HT-29 (cell line): ENCODE data around the gene SEPTIN1. TPM values are rescaled to one million over a fixed set of nuclear protein-coding genes. Genes with fewer than 3 reads are reported as not detected.
"Not testable (repeated sequence)": the region's sequence is repeated elsewhere in the genome, so short reads cannot be mapped to it uniquely, and the experiment has no call there.

Source experiments
- DNase-seq: peaks from one replicate; pipeline ENCODE4 v3.0.0-alpha.2; 2015; ENCODE audit warnings: low spot score
- small RNA-seq: library from RNA; depleted of rRNA; stranded (forward); fragments of <200 nt; gene quantifications from one replicate; pipeline ENCODE3, GENCODE V24; 2014
- total RNA-seq: library from RNA; depleted of rRNA; stranded (reverse); fragments of >200 nt; shearing (Covaris generic); gene quantifications from 2 replicates; pipeline ENCODE4 v1.2.3, GENCODE V29; 2014; rRNA removed

The SEPTIN1 gene
- total RNA-seq, 1 experiment from 2014 or later, result not detected

GRCh38 chr16:30341971-30342370, 40.4 kb downstream of the SEPTIN1 start:
- DNase-seq, result not testable (repeated sequence)

DNA sequence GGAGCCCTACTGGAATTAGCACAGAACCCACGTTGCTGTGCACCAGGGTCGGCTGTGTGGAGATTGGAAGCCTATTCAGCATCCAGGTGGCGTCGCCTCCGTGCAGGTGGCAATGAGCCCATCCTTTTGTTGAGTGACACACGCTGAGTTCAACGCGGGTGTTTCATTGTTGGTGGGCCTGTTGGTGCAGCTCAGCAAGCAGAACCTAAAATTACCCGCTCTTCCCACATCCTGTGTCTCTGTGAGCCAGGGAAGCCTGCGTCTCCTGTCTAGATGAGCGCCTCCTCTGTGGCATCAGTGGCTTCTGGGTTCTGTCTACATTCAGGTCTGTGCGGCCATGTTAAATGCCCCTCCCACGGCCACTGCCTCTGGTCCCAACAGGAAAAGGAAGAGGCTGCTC, 41.7 kb downstream of the SEPTIN1 start:
- DNase-seq, result no peak

DNA sequence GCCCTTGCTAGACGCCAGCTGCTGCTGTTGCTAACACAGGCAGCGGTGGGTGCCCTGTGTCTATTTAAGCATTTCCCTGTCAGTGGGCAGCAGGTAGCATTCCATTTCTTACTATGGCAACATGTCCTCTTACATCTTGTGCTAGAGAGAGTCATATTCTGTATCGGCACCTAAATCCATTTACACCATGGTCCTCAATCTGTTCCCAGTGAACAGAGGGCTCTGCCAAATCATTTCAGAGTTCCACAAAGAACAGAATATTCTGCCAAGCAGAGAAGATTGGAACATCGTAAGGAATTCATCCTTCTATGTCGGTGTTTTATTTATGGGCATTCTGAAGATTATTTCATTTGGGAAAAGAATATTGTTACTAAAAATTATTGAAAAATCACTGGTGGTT, 43.6 kb downstream of the SEPTIN1 start:
- not testable (repeated sequence) for DNase-seq

DNA sequence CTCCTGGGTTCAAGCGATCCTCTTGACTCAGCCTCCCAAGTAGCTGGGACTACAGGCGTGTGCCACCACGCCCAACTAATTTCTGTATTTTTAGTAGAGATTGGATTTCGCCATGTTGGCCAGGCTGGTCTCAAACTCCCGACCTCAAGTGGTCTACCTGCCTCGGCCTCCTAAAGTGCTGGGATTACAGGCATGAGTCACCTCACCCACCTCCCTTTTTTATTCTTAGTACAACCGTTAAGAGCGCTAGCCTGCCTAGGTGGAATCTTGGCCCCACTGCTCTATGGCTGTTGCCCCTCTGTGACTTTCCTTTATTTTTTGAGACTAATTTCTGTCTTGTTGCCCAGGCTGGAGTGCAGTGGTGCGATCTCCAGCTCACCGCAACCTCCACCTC, 44.4 kb downstream of the SEPTIN1 start:
- not testable (repeated sequence) for DNase-seq

DNA sequence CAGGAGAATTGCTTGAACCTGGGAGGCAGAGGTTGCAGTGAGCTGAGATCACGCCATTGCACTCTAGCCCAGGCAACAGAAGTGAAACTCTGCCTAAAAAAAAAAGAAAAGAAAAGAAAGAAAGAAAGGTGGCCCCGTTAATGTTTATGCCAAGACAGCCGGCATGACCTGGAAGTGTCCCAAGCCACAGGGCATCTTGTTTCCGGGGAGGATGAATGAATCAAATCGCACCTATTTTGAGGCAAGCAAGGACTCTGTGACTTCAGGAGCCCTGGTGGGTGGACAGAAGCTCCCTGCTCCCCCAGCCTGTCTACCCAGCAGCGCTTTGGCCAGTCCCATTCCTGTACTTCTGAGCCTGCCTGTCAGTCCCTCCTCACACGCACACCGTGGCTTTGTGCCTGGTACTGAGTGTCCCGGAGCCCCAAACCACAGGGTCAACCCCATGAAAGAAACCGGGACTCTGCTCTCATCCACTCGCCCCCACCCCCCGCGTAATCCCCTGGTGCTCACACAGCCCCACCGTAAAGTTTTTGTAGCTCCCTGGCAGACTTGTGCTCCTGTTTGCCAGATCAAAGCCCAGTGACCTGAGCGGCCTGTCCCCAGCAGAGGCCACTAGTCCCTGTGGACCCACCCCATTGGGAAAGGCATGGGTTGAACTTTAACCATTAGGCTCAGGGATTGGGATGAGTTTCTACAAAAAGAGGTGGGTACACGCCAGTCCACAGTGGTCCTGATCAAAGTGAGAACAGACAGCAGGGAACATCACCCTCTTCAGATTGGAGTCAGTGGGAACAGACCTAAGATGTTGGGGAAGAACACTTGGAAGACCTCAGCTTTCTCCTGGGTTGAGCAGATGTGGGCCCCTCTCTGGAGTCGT, 46.5 kb downstream of the SEPTIN1 start:
- no peak for DNase-seq

DNA sequence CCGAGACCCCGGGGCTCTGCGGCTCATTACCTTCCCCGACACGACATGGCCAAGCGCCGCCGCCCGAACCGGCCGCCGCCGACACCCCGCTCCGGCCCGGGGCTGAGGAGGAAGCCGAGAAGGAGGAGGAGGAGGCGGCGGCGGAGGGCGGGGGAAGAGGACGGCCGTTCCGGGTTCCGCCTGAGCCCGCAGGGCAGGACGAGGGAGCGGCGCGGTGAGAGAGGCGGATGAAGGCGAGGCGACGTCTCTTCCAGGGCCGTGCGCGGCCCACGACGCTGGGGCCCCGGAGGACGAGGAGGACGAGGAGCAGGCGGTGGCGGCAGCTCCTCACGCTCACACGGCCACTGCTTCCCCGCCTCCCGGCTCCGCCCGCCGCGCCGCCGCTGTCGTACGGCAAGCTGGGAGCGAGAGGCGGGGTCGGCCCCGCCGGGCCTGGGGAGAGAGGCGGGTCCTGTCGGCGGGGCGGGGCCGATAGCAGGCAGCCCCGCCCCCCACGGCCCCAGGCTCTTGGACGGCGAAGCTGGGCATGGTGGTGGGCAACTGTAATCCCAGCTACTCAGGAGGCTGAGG, 47.2 kb downstream of the SEPTIN1 start:
- DNase-seq, result peak; percentile 87

DNA sequence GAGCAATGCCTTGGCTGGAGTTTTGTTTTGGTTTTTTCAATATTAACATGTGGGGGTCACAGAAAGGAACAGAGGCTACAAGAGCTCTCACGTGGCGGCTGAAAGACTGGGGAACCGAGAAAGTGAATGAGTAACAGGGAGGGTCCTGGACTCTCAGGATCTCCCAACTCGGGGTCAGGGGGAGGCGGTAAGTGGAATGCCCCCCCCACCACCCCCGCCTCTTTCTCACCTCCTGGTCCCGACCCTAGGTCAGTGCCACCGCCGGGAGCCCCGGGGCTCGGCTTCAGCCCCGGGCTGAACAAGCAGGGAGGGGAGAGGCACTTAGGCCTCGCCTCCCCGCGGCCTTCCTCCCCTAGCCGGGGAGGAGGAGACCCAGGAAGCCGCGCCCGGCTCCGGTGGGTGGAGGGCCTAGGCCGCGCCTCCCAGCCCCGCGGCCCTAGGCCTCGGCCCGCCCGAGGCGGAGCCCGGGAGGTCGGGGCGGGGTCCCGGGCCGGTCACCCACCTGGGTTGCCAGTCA, 47.8 kb downstream of the SEPTIN1 start:
- DNase-seq, result peak; percentile 80

Small RNAs within 50 kb of the gene (small RNA-seq; reads per million reads assigned to genes)
- 0.50 reads per million for gene RF00406

Other genes starting within 250 kb of the SEPTIN1 start
- gene CORO1A, start 199.0 kb downstream of the SEPTIN1 start, total RNA-seq, result 7.6 and 10.1 TPM in 2 replicates
- gene BOLA2B, start 188.9 kb downstream of the SEPTIN1 start, total RNA-seq, result 143 and 216 TPM in 2 replicates
- gene SLX1A, start 188.7 kb downstream of the SEPTIN1 start, total RNA-seq, result 81.6 and 97.9 TPM in 2 replicates
- gene SULT1A3, start 183.3 kb downstream of the SEPTIN1 start, total RNA-seq, result 7.5 and 14.0 TPM in 2 replicates
- gene NPIPB13, start 134.1 kb downstream of the SEPTIN1 start, total RNA-seq, result 0.39 and 1.0 TPM in 2 replicates
- gene CD2BP2, start 27.3 kb downstream of the SEPTIN1 start, total RNA-seq, result 42.8 and 49.4 TPM in 2 replicates
- gene TBC1D10B, start 12.1 kb downstream of the SEPTIN1 start, total RNA-seq, result 63.3 and 66.5 TPM in 2 replicates
- gene MYL11, start 7.8 kb downstream of the SEPTIN1 start, total RNA-seq, result 1.0 TPM in 1 of 2 replicates, not detected in the other
- gene ZNF48, start 12.9 kb upstream of the SEPTIN1 start, total RNA-seq, result 19.0 and 20.3 TPM in 2 replicates
- 12.6 and 17.7 TPM in 2 replicates for gene ZNF771, start 25.0 kb upstream of the SEPTIN1 start, total RNA-seq
- 107 and 111 TPM in 2 replicates for gene DCTPP1, start 47.5 kb upstream of the SEPTIN1 start, total RNA-seq
- gene SEPHS2, start 63.3 kb upstream of the SEPTIN1 start, total RNA-seq, result 11.0 and 12.4 TPM in 2 replicates
- not detected in 2 replicates for gene ITGAL, start 90.2 kb upstream of the SEPTIN1 start, total RNA-seq
- gene ZNF768, start 144.0 kb upstream of the SEPTIN1 start, total RNA-seq, result 47.1 and 47.9 TPM in 2 replicates
- gene ZNF747, start 152.3 kb upstream of the SEPTIN1 start, total RNA-seq, result 7.9 and 8.8 TPM in 2 replicates
- 8.3 and 9.9 TPM in 2 replicates for gene ZNF764, start 175.8 kb upstream of the SEPTIN1 start, total RNA-seq
- gene ZNF688, start 189.2 kb upstream of the SEPTIN1 start, total RNA-seq, result 5.7 and 7.5 TPM in 2 replicates
- gene ZNF785, start 203.1 kb upstream of the SEPTIN1 start, total RNA-seq, result 7.7 and 12.2 TPM in 2 replicates
- gene ZNF689, start 227.8 kb upstream of the SEPTIN1 start, total RNA-seq, result 4.9 and 7.7 TPM in 2 replicates